ENCODE results near the gene MKI67.

DNA sequence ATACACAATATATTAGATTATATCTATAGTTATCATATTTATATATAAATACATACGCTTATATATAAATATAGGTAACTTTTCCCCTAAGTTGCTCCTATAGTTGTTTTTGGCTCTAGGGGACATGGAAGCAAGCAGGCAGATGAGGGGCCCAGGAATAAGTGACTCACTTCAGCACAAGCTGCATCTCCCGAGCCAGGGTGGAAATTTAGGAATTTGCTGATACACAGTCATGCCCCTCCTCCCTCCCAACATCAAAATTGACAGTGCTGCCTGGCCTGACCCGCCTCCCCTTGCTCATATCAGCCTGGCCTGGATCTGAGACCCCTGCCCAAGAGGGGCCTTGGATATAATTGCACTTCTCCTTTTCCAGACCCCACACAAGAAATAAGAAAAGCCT is 33.8 kb downstream of the MKI67 start:
- TF ChIP-seq TEAD4 (IDR thresholded peaks at IDR 0.05; ENCODE audit: borderline replicate concordance, insufficient read depth) = no peak
- no peak for TF ChIP-seq YY1 (IDR thresholded peaks at IDR 0.05; ENCODE audit: low read depth)
- TF ChIP-seq, protein P1, sequence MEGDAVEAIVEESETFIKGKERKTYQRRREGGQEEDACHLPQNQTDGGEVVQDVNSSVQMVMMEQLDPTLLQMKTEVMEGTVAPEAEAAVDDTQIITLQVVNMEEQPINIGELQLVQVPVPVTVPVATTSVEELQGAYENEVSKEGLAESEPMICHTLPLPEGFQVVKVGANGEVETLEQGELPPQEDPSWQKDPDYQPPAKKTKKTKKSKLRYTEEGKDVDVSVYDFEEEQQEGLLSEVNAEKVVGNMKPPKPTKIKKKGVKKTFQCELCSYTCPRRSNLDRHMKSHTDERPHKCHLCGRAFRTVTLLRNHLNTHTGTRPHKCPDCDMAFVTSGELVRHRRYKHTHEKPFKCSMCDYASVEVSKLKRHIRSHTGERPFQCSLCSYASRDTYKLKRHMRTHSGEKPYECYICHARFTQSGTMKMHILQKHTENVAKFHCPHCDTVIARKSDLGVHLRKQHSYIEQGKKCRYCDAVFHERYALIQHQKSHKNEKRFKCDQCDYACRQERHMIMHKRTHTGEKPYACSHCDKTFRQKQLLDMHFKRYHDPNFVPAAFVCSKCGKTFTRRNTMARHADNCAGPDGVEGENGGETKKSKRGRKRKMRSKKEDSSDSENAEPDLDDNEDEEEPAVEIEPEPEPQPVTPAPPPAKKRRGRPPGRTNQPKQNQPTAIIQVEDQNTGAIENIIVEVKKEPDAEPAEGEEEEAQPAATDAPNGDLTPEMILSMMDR (IDR thresholded peaks at IDR 0.05) = no peak
- TF ChIP-seq RAD21 (IDR thresholded peaks at IDR 0.05; ENCODE audit: low read length) = no peak
- TF ChIP-seq CHD2 (IDR thresholded peaks at IDR 0.05; ENCODE audit: low read length, partially characterized antibody) = no peak
- TF ChIP-seq MEF2A (IDR thresholded peaks at IDR 0.05; ENCODE audit: borderline replicate concordance, low read depth) = no peak
- TF ChIP-seq TAF1 (IDR thresholded peaks at IDR 0.05; ENCODE audit: borderline replicate concordance, low read depth, low read length) = no peak
- no peak for TF ChIP-seq GABPA (IDR thresholded peaks at IDR 0.05; ENCODE audit: low read depth)
- no peak for TF ChIP-seq POLR2AphosphoS5 (IDR thresholded peaks at IDR 0.05; ENCODE audit: low read depth, low read length)
- TF ChIP-seq, protein P2, sequence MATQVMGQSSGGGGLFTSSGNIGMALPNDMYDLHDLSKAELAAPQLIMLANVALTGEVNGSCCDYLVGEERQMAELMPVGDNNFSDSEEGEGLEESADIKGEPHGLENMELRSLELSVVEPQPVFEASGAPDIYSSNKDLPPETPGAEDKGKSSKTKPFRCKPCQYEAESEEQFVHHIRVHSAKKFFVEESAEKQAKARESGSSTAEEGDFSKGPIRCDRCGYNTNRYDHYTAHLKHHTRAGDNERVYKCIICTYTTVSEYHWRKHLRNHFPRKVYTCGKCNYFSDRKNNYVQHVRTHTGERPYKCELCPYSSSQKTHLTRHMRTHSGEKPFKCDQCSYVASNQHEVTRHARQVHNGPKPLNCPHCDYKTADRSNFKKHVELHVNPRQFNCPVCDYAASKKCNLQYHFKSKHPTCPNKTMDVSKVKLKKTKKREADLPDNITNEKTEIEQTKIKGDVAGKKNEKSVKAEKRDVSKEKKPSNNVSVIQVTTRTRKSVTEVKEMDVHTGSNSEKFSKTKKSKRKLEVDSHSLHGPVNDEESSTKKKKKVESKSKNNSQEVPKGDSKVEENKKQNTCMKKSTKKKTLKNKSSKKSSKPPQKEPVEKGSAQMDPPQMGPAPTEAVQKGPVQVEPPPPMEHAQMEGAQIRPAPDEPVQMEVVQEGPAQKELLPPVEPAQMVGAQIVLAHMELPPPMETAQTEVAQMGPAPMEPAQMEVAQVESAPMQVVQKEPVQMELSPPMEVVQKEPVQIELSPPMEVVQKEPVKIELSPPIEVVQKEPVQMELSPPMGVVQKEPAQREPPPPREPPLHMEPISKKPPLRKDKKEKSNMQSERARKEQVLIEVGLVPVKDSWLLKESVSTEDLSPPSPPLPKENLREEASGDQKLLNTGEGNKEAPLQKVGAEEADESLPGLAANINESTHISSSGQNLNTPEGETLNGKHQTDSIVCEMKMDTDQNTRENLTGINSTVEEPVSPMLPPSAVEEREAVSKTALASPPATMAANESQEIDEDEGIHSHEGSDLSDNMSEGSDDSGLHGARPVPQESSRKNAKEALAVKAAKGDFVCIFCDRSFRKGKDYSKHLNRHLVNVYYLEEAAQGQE (IDR thresholded peaks at IDR 0.05; ENCODE audit: low read depth, low read length) = no peak
- TF ChIP-seq SIN3A (IDR thresholded peaks at IDR 0.05; ENCODE audit: borderline replicate concordance, low read depth, low read length) = no peak
- TF ChIP-seq, protein P3, sequence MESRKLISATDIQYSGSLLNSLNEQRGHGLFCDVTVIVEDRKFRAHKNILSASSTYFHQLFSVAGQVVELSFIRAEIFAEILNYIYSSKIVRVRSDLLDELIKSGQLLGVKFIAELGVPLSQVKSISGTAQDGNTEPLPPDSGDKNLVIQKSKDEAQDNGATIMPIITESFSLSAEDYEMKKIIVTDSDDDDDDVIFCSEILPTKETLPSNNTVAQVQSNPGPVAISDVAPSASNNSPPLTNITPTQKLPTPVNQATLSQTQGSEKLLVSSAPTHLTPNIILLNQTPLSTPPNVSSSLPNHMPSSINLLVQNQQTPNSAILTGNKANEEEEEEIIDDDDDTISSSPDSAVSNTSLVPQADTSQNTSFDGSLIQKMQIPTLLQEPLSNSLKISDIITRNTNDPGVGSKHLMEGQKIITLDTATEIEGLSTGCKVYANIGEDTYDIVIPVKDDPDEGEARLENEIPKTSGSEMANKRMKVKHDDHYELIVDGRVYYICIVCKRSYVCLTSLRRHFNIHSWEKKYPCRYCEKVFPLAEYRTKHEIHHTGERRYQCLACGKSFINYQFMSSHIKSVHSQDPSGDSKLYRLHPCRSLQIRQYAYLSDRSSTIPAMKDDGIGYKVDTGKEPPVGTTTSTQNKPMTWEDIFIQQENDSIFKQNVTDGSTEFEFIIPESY (IDR thresholded peaks at IDR 0.05; ENCODE audit: borderline replicate concordance, low read depth) = no peak
